Mesenchymal stem cell (in vitro differentiated cells and primary cell): Measurements from ENCODE around the gene GLYATL1.
"Not testable (repeated sequence)": the region's sequence is repeated elsewhere in the genome, so short reads cannot be mapped to it uniquely, and the experiment has no call there.

Source experiments
- DNase-seq: peaks from one replicate; pipeline ENCODE4 v3.0.0-alpha.2; 2013
- H2AFZ ChIP-seq: one replicate; pipeline ENCODE4 v1.6.1; 2013; ENCODE audit warnings: low read depth, mild to moderate bottlenecking, control low read depth, inconsistent platforms, low read length, moderate library complexity
- H2AK5ac ChIP-seq: 2 replicates; pipeline ENCODE4 v1.6.1; 2013; ENCODE audit warnings: low read length, moderate library complexity, mild to moderate bottlenecking, inconsistent platforms; ENCODE audit not compliant: severe bottlenecking
- H2BK120ac ChIP-seq: one replicate; pipeline ENCODE4 v1.6.1; 2013; ENCODE audit warnings: low read depth, mild to moderate bottlenecking, inconsistent platforms, low read length, moderate library complexity
- H2BK12ac ChIP-seq, 2 experiments: one replicate each; pipeline ENCODE4 v1.6.1; 2013; ENCODE audit warnings: inconsistent platforms in 2 of 2, low read length in 2 of 2, mild to moderate bottlenecking in 2 of 2, moderate library complexity in 2 of 2, control low read depth in 1 of 2
- H2BK15ac ChIP-seq: one replicate; pipeline ENCODE4 v1.6.1; 2013; ENCODE audit warnings: mild to moderate bottlenecking, low read depth, inconsistent platforms; ENCODE audit not compliant: poor library complexity, severe bottlenecking
- H2BK5ac ChIP-seq: 2 replicates; pipeline ENCODE4 v1.6.1; 2013; ENCODE audit warnings: low read depth, mild to moderate bottlenecking, low read length, control low read depth, inconsistent platforms; ENCODE audit not compliant: poor library complexity, severe bottlenecking
- H3K14ac ChIP-seq, 2 experiments: one replicate each; pipeline ENCODE4 v1.6.1; 2013; ENCODE audit warnings: inconsistent platforms in 2 of 2, low read length in 2 of 2, control low read depth in 1 of 2, mild to moderate bottlenecking in 1 of 2, moderate library complexity in 1 of 2
- H3K18ac ChIP-seq, 2 experiments: one replicate each; pipeline ENCODE4 v1.6.1; 2013; ENCODE audit warnings: inconsistent platforms in 2 of 2, low read length in 2 of 2, control low read depth in 1 of 2, low read depth in 1 of 2, mild to moderate bottlenecking in 1 of 2
- H3K23ac ChIP-seq, 2 experiments: one replicate each; pipeline ENCODE4 v1.6.1; 2013; ENCODE audit warnings: inconsistent platforms in 2 of 2, low read length in 2 of 2, mild to moderate bottlenecking in 2 of 2, moderate library complexity in 2 of 2, control low read depth in 1 of 2
- H3K27ac ChIP-seq: 2 replicates; pipeline ENCODE4 v1.5.1; 2013; ENCODE audit warnings: mild to moderate bottlenecking, moderate library complexity, low read length, control low read depth, inconsistent platforms; ENCODE audit not compliant: poor library complexity, severe bottlenecking
- H3K27me3 ChIP-seq, 2 experiments: 2 replicates each; pipeline versions ENCODE4 v1.6.1 to v1.7.0; 2013; ENCODE audit warnings: low read length in 2 of 2, mild to moderate bottlenecking in 2 of 2, moderate library complexity in 2 of 2, control low read depth in 1 of 2, inconsistent platforms in 1 of 2; ENCODE audit not compliant: control insufficient read depth in 1 of 2, insufficient read depth in 1 of 2
- H3K36me3 ChIP-seq, 2 experiments: 2 replicates each; pipeline versions ENCODE4 v1.6.1 to v1.7.0; 2013; ENCODE audit warnings: low read length in 2 of 2, control low read depth in 1 of 2, inconsistent platforms in 1 of 2, low read depth in 1 of 2, mild to moderate bottlenecking in 1 of 2; ENCODE audit not compliant: insufficient read depth in 2 of 2, control insufficient read depth in 1 of 2
- H3K4ac ChIP-seq, 2 experiments: one replicate each; pipeline ENCODE4 v1.6.1; 2013; ENCODE audit warnings: inconsistent platforms in 2 of 2, low read length in 2 of 2, mild to moderate bottlenecking in 2 of 2, moderate library complexity in 2 of 2, control low read depth in 1 of 2, low read depth in 1 of 2
- H3K4me1 ChIP-seq: 2 replicates; pipeline ENCODE4 v1.6.1; 2013; ENCODE audit warnings: low read depth, low read length, control low read depth; ENCODE audit not compliant: control insufficient read depth, insufficient read depth
- H3K4me2 ChIP-seq: 2 replicates; pipeline ENCODE4 v1.6.1; 2013; ENCODE audit warnings: low read length, mild to moderate bottlenecking, inconsistent platforms; ENCODE audit not compliant: poor library complexity, severe bottlenecking
- H3K4me3 ChIP-seq, 2 experiments: 2 replicates each; pipeline versions ENCODE4 v1.5.1 to v1.7.0; 2013; ENCODE audit warnings: low read length in 2 of 2, mild to moderate bottlenecking in 2 of 2, control low read depth in 1 of 2, low read depth in 1 of 2; ENCODE audit not compliant: insufficient read depth in 1 of 2
- H3K79me1 ChIP-seq: replicated peaks from 2 replicates; pipeline ENCODE4 v1.6.1; 2013; ENCODE audit warnings: mild to moderate bottlenecking, control low read depth, low read length, inconsistent platforms; ENCODE audit not compliant: poor library complexity, severe bottlenecking
- H3K9ac ChIP-seq: 2 replicates; pipeline ENCODE4 v1.7.0; 2013; ENCODE audit warnings: mild to moderate bottlenecking, low read length, moderate library complexity
- H3K9me3 ChIP-seq: 2 replicates; pipeline ENCODE4 v1.7.0; 2013; ENCODE audit warnings: mild to moderate bottlenecking, low read length; ENCODE audit not compliant: control insufficient read depth
- H4K8ac ChIP-seq: one replicate; pipeline ENCODE4 v1.6.1; 2013; ENCODE audit warnings: inconsistent platforms, mild to moderate bottlenecking, low read length, moderate library complexity
- H4K91ac ChIP-seq: one replicate; pipeline ENCODE4 v1.6.1; 2013; ENCODE audit warnings: mild to moderate bottlenecking, low read length, inconsistent platforms
- WGBS: methylation state at CpG from one replicate; pipeline ENCODE4 v1.1.7; 2013; ENCODE audit warnings: mixed read lengths; 5-methylcytosine and 5-hydroxymethylcytosine counted together

The GLYATL1 gene

GRCh38 chr11:59000003-59000402 is 60.7 kb downstream of the GLYATL1 start:
- Histone ChIP-seq H2BK5ac (no peak overlapping the region), H3K4me2 (no peak overlapping the region), H4K91ac (no peak overlapping the region), H3K27me3 (peaks cover 0 to 5% of the 10 kb centered on the region in 2 experiments), H3K4me3 (no peak overlapping the region), H3K4me1 (no peaks in the 10 kb centered on the region), H3K9ac (no peak overlapping the region), H4K8ac (no peak overlapping the region), H2BK120ac (no peak overlapping the region), H3K23ac (no peak overlapping the region), H3K14ac (no peak overlapping the region), H2AK5ac (no peak overlapping the region), H3K9me3 (no peaks in the 10 kb centered on the region), H3K4ac (no peak overlapping the region), H3K18ac (no peak overlapping the region), H2BK12ac (no peak overlapping the region), H3K36me3 (no peaks in the 10 kb centered on the region), H2AFZ (no peak overlapping the region), H3K27ac (no peak overlapping the region), H3K79me1 (no peaks in the 10 kb centered on the region), H2BK15ac (no peak overlapping the region)
- 75% methylated on average over 1 of the region's 3 CpGs for WGBS
- no peak for DNase-seq

- not testable (repeated sequence) for H4K91ac ChIP-seq, H2BK15ac ChIP-seq, H2AFZ ChIP-seq, H3K36me3 ChIP-seq, H3K4me2 ChIP-seq, H3K4me3 ChIP-seq, H3K27me3 ChIP-seq, H3K79me1 ChIP-seq, H2BK5ac ChIP-seq, H3K4ac ChIP-seq, H3K4me1 ChIP-seq, H4K8ac ChIP-seq, H2AK5ac ChIP-seq, H3K9ac ChIP-seq, H3K14ac ChIP-seq, H2BK12ac ChIP-seq, H3K27ac ChIP-seq, H3K18ac ChIP-seq, H2BK120ac ChIP-seq, DNase-seq, H3K23ac ChIP-seq, H3K9me3 ChIP-seq
- WGBS: 11% methylated on average over 1 of the region's 2 CpGs
Measured at GRCh38 chr11:59002006-59002405, 62.7 kb downstream of the GLYATL1 start.
